GM12878 (cell line): Measurements from ENCODE around the gene GUCY1A1.

Experiments
- EP300 ChIP-seq, 2 experiments: fragments of 150-350 bp in 1 of 2; IDR thresholded peaks; 2 replicates each; pipeline ENCODE4 v1.6.1; 2011 to 2012; ENCODE audit warnings: low read depth in 2 of 2, low read length in 2 of 2, borderline replicate concordance in 1 of 2, improper control_type of control experiment in 1 of 2, inconsistent platforms in 1 of 2; ENCODE audit not compliant: control insufficient read depth in 1 of 2
- JUND ChIP-seq: IDR thresholded peaks from 2 replicates; pipeline ENCODE4 v1.6.1; 2012; ENCODE audit warnings: low read depth, mild to moderate bottlenecking, low read length, improper control_type of control experiment, moderate library complexity
- KDM1A ChIP-seq: fragments of 200-600 bp; sonication (generic); IDR thresholded peaks from 2 replicates; pipeline ENCODE4 v1.6.1; 2016; ENCODE audit warnings: borderline replicate concordance
- LARP7 ChIP-seq: fragments of 450-650 bp; IDR thresholded peaks from 2 replicates; pipeline ENCODE4 v1.6.1; 2017; ENCODE audit warnings: mild to moderate bottlenecking
- MEF2A ChIP-seq: IDR thresholded peaks from 2 replicates; pipeline ENCODE4 v1.6.1; 2011; ENCODE audit warnings: low read depth, mild to moderate bottlenecking, low read length, moderate library complexity; ENCODE audit not compliant: insufficient read depth
- RAD21 ChIP-seq: IDR thresholded peaks from 2 replicates; pipeline ENCODE4 v1.6.1; 2011; ENCODE audit warnings: mild to moderate bottlenecking, low read depth, low read length, moderate library complexity; ENCODE audit not compliant: insufficient read depth
- TF ChIP-seq, protein P1 (sequence below): fragments of 450-650 bp; IDR thresholded peaks from 2 replicates; pipeline ENCODE4 v1.6.1; 2017; ENCODE audit warnings: antibody characterized with exemption, mild to moderate bottlenecking, moderate library complexity

DNA sequence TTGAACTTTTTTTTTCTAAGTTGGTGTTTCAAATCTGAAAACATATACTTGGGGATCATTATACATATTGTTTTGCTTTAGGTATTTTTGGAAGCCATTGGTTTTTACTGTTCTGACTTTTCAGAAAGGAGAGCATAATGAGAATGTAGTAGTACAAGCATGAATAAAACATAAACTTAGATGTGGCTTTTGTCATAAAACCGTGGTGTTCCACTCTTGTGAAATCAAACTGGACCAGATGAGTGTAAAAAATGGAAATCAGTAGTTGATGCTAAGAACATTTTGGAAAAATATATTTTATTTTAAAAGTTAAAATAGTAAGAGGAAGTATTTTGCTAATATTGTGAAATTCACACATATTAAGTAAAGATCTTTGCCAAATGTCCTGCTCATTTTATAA, 29.6 kb downstream of the GUCY1A1 start:
- TF ChIP-seq RAD21 (no peak), LARP7 (no peak), KDM1A (no peak), EP300 (IDR thresholded peaks at IDR 0.05; ENCODE audit: borderline replicate concordance in 1 of 2, control insufficient read depth in 1 of 2, low read depth in 2 of 2, low read length in 2 of 2) (no peak), MEF2A (no peak), JUND (no peak)
- TF ChIP-seq, protein P1, sequence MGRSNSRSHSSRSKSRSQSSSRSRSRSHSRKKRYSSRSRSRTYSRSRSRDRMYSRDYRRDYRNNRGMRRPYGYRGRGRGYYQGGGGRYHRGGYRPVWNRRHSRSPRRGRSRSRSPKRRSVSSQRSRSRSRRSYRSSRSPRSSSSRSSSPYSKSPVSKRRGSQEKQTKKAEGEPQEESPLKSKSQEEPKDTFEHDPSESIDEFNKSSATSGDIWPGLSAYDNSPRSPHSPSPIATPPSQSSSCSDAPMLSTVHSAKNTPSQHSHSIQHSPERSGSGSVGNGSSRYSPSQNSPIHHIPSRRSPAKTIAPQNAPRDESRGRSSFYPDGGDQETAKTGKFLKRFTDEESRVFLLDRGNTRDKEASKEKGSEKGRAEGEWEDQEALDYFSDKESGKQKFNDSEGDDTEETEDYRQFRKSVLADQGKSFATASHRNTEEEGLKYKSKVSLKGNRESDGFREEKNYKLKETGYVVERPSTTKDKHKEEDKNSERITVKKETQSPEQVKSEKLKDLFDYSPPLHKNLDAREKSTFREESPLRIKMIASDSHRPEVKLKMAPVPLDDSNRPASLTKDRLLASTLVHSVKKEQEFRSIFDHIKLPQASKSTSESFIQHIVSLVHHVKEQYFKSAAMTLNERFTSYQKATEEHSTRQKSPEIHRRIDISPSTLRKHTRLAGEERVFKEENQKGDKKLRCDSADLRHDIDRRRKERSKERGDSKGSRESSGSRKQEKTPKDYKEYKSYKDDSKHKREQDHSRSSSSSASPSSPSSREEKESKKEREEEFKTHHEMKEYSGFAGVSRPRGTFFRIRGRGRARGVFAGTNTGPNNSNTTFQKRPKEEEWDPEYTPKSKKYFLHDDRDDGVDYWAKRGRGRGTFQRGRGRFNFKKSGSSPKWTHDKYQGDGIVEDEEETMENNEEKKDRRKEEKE, result no peak
